Measurements from ENCODE around the gene FBRSL1. TPM values are rescaled to one million over a fixed set of nuclear protein-coding genes. Genes with fewer than 3 reads are reported as not detected.
"Not testable (repeated sequence)": the region's sequence is repeated elsewhere in the genome, so short reads cannot be mapped to it uniquely, and the experiment has no call there.

Gene FBRSL1
- total RNA-seq, 1 donor from 2014 or later = 5.0 TPM

DNA sequence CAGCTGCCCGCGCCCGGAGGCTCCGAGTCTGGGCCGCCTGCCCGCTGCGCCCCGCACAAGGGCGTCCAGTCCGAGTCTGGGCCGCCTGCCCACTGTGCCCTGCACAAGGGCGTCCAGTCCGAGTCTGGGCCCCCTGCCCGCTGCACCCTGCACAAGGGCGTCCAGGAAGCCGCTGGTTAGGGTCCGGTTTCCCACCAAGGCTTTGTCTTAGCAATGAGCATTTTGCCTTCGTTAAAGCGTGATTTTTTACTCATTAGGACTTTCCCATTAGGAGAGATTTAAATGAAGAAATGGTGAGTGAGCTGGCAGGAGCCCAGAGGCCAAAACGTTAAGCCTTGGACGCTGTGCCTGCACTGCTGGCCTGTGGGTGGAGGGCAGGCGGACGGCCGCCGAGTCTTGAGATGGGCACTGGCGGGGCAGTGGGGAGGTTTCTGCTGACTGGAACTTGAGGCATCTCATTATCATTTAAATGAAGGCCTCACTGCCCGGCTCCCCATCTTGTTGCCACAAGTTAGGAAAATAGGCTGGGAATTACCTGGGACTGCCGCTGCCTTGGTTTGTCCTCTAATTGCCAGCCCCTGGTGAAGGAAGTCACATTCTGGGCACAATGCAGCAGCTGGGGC, 36.0 kb downstream of the FBRSL1 start:
- DNase-seq = no peak

DNA sequence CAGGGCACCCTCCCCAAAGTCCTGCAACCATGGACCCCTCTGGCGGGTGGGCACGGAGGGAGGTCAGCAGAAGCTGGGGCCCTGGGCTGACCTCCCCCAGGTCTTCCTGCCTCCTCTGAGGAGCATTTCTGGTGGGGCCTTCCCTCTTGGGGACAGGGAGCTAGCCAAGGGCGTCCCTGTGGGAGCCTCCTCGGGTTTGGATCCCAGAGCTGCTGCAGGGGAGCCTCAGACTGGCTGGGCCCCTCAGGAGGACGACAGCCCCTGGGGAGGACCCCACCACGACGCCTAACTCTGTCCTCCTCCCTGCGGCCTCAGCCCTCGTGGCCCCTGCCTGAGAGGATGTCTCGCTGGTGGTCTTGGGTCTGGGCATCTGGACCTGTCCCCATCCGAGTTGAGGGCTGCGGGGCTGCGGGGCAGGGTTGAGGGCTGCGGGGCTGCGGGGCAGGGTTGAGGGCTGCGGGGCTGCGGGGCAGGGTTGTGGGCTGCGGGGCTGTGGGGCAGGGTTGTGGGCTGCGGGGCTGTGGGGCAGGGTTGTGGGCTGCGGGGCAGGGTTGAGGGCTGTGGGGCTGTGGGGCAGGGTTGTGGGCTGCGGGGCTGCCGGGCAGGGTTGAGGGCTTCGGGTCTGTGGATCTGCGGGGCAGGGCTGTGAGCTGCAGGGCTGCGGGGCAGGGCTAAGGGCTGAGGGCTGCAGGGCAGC, 37.4 kb downstream of the FBRSL1 start:
- no peak for DNase-seq

DNA sequence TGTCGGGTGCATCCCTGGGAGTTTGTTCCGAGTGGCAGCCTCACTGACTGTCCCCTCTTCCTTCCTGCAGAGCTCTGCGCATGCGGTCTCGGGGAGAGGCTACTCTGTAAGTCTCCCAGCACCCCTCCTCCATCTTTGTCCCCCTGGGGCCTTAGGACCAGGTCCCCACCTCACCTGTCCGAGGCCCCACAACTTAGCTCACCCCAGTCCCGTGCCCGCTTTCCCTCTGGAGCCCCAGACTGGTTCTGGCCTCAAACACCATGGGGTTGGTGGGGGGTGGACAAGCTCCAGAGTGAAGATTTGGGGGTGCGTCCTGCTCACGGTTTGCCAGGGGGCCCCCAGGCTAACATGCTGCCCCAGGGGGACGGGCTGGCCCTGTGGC, 37.9 kb downstream of the FBRSL1 start:
- no peak for DNase-seq

DNA sequence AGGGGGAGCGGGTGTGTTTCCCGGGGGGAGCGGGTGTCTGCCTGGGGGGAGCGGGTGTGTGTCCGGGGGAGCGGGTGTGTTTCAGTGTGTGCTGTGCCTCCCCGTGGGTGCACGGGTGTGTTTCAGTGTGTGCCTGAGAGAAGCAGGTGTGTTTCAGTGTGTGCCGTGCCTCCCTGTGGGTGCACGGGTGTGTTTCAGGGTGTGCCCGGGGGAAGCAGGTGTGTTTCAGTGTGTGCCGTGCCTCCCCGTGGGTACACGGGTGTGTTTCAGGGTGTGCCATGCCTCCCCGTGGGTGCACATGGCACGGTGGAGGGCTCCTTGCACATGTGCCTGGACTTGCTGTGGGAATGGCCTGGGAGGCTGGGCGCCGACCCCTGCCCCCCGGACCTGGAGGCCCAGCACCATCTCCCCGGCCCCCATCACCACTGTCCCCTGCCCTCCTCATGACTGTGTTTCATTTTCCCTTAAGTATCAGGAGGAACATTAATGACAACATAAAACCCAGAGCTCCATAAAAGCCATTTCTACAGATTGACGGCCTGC, 38.7 kb downstream of the FBRSL1 start:
- DNase-seq = no peak

DNA sequence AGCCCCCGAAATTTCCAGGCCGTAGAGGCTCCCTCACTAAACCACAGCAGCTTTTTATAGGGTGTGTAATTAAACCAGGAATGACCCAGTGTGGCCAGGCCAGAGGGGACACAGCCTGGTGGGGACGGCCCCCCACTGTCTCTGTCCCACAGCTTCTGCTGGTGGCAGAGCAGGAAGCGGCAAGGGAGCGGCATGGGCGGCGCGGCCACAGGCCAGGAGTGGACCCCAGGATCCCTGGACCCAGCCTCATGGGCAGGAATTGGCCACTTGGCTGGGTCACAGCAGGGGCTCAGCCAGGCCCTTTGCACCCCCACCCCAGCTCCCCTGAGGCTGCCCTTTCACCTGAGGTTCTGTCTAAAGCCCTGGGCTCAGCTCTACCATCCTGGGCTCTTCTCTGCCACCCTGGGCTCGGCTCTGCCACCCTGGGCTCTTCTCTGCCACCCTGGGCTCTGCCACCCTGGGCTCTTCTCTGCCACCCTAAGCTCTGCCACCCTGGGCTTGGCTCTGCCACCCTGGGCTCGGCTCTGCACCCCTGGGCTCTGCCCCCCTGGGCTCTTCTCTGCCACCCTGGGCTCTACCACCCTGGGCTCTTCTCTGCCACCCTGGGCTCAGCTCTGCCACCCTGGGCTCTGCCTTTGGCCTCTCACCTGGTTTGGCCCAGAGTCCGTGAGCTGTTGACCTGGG, 39.3 kb downstream of the FBRSL1 start:
- no peak for DNase-seq

DNA sequence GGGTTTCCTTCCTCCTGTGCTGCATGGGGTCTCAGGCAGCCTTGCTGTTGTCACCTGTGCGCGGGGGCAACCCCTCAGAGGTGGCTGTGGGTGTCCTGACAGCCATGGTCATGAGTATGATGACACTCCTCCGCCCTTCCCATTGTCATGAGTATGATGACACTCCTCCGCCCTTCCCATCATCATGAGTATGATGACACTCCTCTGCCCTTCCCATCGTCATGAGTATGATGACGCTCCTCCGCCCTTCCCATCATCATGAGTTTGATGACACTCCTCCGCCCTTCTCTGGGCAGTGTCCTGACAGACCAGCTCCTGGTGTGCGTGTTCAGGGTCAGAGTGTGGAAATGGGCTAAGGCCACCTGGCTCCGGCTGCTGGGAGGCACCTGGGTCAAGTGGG, 40.0 kb downstream of the FBRSL1 start:
- no peak for DNase-seq

DNA sequence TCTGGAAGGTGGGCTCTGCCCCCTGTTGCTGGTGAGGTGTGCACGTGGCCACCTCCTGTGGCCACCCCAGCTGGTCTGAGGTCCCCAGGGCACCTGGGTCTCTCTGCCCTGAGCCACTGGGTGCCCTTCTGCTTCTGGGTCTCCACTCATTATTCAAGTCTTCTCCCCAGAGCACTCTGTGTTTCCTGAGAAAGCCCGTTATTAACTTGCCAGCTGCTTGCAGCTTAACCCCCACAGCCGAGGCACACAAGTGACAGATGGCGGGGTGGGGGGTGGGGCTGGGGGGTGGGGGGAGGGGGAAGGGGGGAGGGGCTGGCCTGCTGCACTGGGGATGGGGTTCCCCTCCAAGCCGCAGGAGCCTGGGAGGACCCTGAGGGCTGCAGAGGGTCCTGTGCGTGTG, 40.5 kb downstream of the FBRSL1 start:
- DNase-seq = no peak

DNA sequence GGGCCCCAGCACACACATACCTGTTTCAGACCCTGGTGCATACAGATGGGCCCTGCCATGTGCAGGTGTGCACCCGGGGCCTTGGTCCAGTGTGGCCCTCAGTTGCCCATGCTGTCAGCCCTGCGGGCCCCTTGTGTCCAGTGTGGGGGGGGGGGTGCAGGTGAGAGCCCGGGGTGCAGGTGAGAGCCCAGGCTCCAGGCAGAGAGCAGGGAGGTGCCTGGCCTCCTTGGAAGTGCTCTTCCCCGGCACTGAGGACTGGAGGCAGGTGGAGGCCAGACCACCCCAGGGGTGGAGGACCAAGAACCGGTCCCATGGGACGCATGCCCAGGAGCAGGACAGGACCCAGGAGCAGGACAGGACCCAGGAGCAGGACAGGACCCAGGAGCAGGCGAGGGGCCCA, 40.9 kb downstream of the FBRSL1 start:
- DNase-seq = no peak

DNA sequence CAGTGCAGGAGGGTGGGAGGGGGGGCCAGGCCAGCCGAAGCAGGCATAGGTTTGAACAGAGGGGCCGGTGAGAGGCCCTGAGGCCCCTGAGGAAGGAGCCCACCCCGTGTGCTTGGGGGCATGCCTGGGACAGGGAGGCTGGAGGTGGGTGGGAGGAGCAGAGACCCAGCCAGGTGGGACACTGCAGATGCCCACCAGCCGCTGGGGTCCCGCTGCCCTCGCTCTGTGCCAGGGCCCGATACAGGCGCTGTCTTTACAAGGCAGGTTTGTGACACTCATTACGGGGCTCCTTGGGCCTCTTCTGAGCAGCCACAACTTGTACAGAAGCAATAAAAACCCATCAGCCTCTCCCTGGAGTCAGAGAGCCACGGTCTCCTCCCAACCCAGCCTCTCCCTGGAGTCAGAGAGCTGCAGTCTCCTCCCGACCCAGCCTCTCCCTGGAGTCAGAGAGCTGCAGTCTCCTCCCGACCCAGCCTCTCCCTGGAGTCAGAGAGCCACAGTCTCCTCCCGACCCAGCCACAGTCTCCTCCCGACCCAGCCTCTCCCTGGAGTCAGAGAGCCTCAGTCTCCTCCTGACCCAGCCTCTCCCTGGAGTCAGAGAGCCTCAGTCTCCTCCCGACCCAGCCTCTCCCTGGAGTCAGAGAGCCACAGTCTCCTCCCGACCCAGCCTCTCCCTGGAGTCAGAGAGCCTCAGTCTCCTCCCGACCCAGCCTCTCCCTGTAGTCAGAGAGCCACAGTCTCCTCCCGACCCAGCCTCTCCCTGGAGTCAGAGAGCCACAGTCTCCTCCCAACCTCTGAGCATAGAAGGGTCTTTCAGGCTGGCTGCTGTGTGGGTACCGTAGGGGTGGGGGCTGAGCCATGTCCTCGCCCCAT, 43.0 kb downstream of the FBRSL1 start:
- not testable (repeated sequence) for DNase-seq

DNA sequence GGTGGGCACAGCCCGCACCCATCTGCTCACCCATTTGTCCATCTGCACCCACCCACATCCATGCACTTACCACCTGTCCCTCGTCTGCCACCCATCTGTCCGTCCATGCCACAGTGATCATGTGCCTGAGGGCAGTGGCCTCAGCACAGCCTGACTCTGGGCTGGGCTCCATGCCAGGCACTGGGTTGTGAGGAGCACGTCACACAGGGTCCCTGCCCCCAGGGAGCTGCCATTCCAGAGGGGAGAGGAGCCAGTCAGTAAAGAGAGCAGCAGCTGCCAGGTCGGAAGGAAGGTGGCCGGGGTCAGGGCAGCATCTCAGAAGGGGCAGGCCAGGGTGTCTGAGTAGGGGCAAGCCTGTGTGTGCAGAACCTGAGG, 43.6 kb downstream of the FBRSL1 start:
- no peak for DNase-seq

DNA sequence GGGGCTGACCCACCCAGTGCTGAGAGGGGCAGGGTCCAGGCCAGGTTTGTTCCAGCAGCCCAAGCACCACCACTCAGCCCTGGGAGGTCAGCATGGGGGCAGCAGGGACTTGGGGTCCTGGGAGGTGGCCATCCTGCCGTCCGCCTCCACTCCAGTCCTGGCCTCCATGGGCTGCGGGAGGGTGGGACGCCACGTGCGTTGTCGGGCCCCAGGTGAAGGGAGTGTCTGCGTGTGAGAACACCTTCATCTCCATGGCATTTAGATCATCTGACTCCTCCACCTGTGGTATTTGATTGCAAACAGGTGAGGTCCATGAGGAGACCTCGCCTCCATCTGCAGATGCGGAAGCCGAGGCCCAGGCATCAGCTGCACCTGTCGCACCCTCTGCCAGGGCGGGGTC, 44.1 kb downstream of the FBRSL1 start:
- DNase-seq = no peak

DNA sequence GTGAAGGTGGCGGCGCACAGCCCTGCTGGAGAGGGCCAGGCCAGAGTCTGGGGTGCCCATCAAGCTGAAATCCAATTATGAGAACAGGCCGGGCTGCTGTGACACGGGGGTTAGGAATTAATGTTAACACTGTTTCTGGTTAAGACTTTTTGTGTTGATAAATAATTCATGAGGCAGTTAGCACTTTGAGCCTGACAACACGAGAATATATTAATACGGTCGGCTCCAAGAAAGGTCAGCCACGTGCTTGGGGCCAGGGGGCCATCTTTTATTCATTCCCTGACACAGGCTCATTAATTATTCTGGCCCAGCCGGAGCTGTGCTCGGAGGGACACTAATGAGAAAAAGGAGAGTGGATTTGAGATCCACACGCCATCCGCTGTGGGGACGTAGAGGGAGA, 45.1 kb downstream of the FBRSL1 start:
- DNase-seq = no peak

DNA sequence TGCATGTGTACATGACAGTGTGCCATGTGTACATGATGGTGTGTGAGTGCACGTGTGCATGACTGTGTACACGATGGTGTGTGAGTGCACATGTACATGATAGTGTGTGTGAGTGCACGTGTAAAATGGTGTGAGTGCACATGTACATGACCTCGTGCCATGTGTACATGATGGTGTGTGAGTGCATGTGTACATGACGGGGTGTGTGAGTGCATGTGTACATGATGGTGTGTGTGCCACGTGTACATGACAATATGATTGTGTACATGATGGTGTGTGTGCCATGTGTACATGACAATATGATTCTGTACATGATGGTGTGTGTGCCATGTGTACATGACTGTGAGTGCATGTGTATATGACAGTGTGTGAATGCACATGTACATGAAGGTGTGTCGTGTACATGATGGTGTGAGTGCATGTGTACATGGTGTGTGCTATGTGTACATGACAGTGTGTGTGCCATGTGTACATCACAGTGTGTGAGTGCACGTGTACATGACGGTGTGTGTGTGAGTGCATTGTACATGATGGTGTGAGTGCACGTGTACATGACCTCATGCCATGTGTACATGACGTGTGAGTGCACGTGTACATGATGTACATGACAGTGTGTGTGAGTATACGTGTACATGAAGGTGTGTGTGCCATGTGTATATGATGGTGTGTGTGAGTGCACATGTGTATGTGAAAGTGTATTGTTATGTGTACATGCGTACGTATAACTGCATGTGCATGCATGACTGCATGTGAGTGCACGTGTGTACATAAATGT, 46.3 kb downstream of the FBRSL1 start:
- no peak for DNase-seq

DNA sequence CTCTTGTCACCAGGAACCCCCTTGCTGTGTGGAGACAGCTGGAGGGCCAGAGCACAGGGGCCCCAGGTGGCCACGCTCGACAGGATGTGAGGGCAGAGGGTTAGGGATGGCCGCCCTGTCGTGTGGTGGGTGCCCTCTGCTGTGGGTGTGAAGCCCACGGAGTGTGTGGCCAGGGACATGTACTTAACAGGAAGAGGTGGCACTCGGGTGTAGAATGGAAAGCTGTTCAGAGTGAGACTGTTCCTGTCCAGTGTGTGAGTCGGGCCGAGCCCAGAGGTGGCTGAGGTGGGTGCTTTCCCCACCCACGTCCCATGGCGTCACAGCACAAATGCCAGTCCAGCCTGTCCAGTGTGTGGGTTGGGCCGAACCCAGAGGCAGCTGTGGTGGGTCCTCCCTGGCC, 47.1 kb downstream of the FBRSL1 start:
- DNase-seq = no peak

DNA sequence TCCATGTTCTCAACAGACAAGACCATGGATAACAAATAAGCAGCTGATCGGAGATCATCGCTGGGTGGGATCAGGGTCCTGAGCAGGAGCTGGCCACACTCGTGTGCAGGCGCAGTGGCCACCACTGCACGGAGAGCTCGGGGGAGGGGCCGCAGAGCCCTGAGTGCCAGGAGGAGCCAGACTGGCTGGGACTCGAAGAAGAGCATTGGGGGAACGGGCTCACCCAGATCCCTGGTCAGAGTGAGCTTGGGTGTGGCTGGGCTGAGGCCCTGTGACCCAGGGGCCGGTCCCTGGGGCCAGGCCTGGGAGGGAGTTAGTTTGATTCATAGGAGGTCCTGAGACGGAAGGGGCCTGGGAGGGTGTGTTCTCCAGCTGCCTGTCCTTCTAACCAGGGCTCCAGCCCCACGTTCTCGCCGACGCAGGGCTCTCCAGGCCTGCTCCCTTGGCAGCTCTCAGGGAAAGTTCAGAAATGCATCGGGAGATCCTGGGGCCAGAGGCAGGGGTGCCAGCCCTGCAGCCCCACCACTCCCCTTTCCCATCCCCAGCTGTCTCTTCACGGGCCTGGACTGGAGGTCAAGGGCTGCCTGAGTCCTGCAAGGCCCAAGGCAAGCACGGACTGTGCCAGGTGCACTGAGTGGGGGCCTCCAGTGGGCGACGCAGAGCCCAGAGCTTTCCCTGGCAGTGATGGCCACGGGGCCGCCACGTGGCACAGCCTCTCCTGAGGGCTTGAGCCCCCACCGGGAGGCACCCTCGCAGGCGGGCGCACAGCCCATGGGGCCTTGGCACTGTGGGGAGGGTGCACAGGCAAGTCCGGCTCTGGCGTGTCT, 48.1 kb downstream of the FBRSL1 start:
- no peak for DNase-seq

DNA sequence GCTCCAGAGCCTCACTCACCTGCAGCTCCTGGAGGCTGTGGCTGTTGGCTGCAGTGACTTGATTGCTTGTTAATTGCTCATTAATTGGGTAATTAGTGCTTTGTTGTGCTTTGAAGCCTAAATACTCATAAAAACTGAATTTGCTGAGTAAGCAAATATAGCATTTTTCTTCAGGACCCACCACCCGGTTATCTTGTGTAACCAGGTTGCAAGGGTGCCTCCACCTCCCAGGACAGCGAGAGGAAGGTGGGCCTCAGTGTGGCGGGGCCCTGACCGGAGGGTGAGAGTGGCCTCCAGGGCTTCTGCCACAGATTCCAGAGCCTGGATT, 48.7 kb downstream of the FBRSL1 start:
- DNase-seq = no peak

DNA sequence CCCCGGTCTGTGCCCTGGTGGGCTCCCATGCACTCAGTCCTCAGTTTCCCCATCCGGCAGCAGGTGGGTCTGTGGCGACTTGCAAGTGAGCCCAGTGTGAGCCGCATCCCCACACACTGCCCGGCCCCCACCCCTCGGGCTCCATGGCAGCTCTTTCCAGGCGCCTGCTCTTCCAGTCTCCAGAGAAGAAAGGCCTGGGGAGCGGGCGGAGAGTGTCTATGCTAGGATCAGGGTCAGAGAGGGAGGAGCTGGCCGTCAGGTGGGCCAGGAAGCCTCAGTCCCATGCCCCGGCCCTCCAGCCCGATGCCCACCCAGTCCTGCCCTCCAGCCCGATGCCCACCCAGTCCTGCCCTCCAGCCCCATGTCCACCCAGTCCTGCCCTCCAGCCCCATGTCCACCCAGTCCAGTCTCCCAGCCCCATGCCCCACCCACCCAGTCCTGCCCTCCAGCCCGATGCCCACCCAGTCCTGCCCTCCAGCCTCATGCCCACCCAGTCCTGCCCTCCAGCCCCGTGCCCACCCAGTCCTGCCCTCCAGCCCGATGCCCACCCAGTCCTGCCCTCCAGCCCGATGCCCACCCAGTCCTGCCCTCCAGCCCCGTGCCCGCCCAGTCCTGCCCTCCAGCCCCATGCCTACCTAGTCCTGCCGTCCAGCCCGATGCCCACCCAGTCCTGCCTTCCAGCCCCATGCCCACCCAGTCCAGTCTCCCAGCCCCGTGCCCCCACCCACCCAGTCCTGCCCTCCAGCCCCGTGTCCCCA, 49.2 kb downstream of the FBRSL1 start:
- DNase-seq = no peak

DNA sequence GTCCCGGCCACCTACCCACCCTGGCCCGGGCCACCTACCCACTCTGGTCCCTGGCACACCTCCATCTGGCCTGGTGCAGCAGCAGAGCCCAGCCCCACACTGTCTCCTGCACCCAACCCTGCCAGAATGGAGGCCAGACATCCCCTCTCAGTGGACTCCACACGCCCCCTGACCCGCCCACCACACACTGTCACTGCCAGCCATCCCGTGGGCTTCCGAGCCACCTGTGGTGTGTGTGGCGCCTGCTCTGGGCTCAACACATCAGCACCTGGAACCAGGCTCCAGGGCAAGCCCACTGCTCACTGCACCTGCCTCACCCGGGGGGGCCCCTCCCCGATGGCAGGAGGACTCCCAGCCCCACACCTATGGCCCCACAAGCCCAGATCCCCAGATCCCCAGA, 50.5 kb downstream of the FBRSL1 start:
- no peak for DNase-seq

DNA sequence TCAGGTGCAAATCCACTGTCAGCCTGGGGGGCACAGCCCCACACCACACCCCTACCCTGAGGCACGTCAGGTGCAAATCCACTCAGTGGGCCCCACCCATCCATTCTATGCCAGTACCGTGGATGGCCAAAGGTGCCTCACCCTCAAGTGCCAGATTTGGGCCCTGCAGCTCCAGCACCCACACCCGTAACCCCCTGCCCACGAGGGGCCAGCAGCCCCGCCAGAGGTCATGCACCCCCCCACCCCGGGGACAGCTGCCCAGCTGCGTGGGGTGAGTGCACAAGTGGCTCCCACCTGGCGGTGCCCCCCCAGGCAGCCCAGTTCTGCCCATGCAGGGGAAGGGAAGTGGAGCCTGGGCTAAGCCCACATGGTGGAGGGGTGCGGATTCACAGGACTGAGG, 51.2 kb downstream of the FBRSL1 start:
- no peak for DNase-seq

DNA sequence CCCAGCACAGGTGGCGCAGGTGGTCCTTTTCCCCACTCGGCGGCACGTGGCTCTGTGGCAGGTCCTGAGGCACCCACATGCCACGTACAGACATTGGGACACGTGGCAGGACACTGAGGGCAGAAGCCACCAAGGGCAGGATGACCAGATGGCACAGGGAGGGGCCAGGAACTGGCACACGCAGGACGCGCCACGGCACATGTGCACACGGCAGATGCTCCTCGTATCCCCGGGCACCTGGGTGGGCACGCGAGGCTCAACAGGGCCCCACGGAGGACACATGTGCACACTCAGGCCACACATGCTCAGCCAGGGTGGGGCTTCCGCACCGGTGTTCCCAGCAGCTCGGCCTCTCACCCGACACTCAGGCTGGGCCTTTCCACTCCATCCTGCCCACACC, 52.0 kb downstream of the FBRSL1 start:
- no peak for DNase-seq
